Retinal pigment epithelial cell (primary cell): Measurements from ENCODE around the gene INSC.

ENCODE experiments used
- DNase-seq: peaks from one replicate; pipeline ENCODE4 v3.0.0-alpha.2; 2010; ENCODE audit warnings: low read depth
- H3K4me3 ChIP-seq: 2 replicates; pipeline ENCODE4 v1.5.1; 2011; ENCODE audit warnings: mild to moderate bottlenecking, low read length, control low read depth, moderate library complexity
- TF ChIP-seq, protein P1 (sequence below): conservative IDR thresholded peaks from 2 replicates; pipeline ENCODE4 v1.5.1; 2011; ENCODE audit warnings: low read depth, low read length, control low read depth, inconsistent platforms

The INSC gene

DNA sequence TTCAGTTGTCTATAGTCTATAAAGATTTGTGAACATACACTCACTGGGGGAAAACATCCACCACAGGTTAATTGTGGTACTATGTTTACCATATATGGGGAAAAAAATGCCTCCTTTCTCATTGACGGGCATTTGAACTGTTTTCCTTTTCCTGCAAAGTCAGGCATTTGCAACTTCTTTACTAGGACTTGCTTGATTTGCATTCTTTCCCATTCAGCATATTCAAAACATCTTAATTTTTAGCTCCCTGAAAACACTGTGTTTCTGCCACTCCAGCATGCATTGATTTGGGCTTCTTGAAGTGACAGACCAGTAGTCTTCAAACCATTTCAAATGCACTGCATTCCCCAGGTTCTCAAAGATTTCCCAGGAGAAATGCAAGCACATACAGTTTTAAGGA, 67.6 kb downstream of the INSC start:
- TF ChIP-seq, protein P1, sequence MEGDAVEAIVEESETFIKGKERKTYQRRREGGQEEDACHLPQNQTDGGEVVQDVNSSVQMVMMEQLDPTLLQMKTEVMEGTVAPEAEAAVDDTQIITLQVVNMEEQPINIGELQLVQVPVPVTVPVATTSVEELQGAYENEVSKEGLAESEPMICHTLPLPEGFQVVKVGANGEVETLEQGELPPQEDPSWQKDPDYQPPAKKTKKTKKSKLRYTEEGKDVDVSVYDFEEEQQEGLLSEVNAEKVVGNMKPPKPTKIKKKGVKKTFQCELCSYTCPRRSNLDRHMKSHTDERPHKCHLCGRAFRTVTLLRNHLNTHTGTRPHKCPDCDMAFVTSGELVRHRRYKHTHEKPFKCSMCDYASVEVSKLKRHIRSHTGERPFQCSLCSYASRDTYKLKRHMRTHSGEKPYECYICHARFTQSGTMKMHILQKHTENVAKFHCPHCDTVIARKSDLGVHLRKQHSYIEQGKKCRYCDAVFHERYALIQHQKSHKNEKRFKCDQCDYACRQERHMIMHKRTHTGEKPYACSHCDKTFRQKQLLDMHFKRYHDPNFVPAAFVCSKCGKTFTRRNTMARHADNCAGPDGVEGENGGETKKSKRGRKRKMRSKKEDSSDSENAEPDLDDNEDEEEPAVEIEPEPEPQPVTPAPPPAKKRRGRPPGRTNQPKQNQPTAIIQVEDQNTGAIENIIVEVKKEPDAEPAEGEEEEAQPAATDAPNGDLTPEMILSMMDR, result no peak
- no peak overlapping the region for H3K4me3 ChIP-seq
- DNase-seq, result no peak

DNA sequence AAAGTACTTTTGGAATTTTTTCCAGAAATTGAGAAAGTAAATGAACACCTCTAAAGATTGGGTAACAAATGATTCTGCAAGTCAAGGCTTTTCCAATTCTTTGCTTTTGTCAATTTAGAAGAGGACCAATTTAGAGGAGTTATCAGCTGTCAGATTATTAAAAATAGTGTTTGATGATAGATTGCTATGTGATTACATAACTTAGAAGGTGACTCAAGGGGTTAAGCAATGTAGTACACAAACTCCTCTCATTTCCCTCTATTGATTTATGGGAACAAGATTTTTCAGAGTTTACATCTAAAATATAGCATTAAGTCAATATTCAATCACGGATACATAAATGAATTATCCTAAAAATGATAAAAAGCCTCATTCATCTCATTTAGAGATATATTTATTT, 70.3 kb downstream of the INSC start:
- TF ChIP-seq, protein P1, result no peak
- no peak overlapping the region for H3K4me3 ChIP-seq
- DNase-seq, result no peak

DNA sequence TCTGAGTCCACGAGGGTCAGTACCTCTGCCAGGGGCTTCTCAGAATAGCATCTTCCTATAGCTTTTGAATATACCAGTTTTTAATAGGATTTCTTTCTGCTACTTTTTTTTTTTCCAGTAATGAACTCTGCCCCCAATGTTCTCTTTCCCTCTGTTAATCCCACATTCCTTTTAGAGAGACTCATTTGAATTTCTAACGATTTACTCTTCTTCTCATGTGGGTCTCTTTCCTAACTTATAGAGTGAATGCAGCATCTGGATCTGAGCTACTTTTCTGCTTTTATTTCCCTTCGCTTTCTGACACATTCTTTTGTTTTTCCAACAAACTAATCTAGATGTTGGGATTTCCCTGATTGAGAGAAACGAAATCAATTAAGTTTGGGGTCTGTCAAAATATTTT, 71.4 kb downstream of the INSC start:
- H3K4me3 ChIP-seq, result no peak overlapping the region
- no peak for DNase-seq

DNA sequence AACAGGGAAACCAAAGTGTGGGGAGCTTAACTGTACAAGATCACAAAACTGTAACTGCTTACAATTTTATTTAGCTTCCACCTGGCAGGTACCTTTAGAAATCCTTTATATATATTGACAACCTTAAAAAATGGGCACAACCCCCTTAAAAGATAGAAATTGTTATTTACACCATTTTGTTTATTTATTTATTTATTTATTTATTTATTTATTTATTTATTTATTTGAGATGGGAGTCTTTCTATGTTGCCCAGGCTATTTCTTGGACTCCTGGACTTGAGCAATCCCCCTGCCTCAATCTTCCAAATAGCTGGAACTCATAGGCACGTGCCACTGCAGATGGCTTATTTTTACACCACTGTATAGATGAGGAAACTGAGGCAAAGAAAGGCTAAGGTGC, 74.5 kb downstream of the INSC start:
- DNase-seq, result no peak
- no peak overlapping the region for H3K4me3 ChIP-seq
- TF ChIP-seq, protein P1, result no peak

More for the DNA sequence above, 71.4 kb downstream of the INSC start:
- TF ChIP-seq, protein P1, result no peak

DNA sequence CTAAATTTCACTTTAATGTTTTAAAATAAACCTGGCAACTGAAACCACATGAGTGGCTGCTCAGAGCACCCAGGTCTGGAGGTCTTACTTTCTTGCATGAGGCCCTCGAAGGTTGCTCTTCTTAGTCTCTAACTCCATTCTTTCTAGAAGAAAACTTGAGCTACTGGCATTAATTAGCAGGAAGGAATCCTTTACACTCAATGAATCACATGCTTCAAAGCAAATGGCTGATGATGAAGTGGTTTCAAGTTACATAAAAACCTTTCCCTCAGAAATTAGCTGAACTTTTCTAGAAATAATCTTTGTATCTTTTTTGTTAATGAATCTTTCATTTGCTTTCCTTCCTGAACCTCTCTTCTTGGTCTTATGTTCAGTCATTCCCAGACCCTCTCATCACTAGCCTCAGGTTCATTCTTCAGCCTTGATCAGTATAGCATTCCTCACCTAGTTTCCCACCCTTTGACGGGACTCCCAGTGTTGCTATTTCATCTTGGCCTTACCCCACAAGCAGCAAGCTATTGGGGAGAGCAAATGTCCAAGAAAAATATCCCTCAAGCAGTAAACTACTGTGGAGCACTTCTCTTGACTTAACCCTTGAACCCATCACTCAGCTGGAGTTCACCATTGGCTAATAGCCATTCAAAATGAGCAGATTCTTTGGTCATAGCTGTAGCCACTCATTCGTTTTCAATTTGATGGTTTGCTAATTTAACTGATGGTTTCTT, 75.1 kb downstream of the INSC start:
- DNase-seq, result no peak
- TF ChIP-seq, protein P1, result no peak
- H3K4me3 ChIP-seq, result no peak overlapping the region

DNA sequence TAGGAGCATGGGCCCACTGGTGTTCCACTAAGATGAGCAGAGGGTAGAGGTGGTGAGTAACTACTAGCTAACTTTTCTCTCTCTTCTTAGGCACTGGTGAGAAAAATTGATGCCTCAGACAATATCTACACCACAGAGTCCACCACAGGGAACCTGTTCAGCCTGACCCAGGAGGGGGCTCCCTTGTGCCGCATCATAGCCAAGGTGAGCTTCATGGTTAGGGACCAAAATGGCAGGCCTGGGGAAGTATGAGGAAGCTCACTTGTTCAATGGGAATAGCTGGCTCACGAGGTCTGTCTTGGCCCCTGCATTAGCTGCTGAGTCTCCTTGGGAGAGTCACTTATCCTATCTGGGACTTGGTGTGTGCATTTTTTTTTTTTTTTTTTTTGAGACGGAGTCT, 75.9 kb downstream of the INSC start:
- TF ChIP-seq, protein P1, result no peak
- DNase-seq, result no peak
- no peak overlapping the region for H3K4me3 ChIP-seq

DNA sequence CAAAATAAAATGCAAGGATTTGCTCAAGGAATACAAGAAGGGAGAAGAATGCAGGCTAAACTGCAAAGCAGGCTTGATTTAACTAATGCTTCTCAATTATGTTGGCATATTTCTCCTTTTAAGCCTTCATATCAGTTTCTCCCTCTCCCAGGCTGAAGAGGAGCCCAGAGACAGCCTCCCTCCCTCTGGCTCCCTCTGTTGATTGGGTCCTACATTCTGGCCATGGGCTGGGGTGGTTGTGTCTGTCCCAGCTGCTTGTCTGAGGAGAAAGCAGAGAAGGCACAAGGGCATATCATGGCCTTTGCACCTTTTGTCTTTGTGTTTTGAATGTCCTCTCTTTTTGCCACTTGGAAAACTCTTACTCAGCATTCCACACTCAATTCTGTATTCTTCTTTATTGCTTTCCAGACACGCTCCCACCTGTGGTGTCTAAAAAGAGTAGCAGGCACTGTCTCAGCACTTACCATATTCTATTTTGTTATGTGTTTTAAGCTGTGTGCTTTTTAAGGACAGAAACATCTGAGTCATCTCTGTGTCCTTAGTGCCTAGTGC, 77.4 kb downstream of the INSC start:
- H3K4me3 ChIP-seq, result no peak overlapping the region
- DNase-seq, result no peak
- TF ChIP-seq, protein P1, result no peak
